CD4-positive, alpha-beta T cell treated with Interleukin-6 at 100 ng/mL for 8 hours (primary cell): ENCODE results near the gene XIRP2.
"Not testable (repeated sequence)": the region's sequence is repeated elsewhere in the genome, so short reads cannot be mapped to it uniquely, and the experiment has no call there.

Experiments
- DNase-seq: peaks from one replicate; pipeline ENCODE4 v3.0.0-alpha.2; 2020; ENCODE audit warnings: mixed read lengths, low spot score

The XIRP2 gene

GRCh38 chr2:166932032-166932431 lies 43.8 kb downstream of the XIRP2 start:
- DNase-seq = no peak

- no peak for DNase-seq
Measured at GRCh38 chr2:166934817-166935216, 46.5 kb downstream of the XIRP2 start.

GRCh38 chr2:166942377-166942776 lies 54.1 kb downstream of the XIRP2 start:
- DNase-seq = no peak

DNA sequence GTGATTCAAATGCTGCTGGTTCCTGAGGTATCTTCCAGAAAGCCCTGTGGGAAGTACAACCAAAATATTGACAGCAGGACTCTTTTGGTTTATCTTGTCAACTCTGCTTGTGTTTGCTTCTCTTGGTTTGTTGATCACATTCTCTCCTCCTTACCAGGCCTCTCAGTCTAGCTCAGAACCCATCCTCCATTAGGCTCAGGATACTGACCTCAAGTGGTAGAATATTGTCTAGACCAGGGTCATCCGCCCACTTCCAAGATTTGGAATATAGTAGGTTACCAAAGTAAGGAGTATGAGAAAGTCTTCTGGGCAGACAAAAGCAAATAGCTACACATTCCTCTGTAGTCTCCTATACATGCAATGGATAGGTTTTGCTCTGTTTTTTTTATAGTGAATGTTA lies 56.6 kb downstream of the XIRP2 start:
- DNase-seq = no peak

DNA sequence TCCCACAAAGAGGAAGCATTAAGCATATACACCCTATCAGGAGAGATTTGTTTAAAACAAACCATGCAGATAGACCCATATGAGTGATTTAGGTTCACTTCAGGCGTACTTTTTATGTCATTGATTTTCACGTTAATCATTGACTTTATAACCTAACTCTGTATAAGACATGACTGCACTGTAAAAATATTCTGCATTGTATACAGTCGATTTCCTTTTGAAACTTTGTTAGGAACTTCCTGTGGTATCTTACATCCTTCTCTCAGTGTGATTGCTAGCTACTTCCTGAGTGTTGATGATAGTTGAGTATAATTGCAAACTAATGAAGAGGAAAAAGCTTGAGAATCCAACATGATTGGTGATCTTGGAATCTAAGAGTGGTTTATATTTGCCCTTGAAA lies 69.4 kb downstream of the XIRP2 start:
- DNase-seq = no peak

- no peak for DNase-seq
Measured at GRCh38 chr2:166958986-166959481, 70.8 kb downstream of the XIRP2 start.

GRCh38 chr2:166959556-166959955 lies 71.3 kb downstream of the XIRP2 start:
- no peak for DNase-seq

- no peak for DNase-seq
Measured at GRCh38 chr2:166960702-166961270, 72.5 kb downstream of the XIRP2 start.

DNA sequence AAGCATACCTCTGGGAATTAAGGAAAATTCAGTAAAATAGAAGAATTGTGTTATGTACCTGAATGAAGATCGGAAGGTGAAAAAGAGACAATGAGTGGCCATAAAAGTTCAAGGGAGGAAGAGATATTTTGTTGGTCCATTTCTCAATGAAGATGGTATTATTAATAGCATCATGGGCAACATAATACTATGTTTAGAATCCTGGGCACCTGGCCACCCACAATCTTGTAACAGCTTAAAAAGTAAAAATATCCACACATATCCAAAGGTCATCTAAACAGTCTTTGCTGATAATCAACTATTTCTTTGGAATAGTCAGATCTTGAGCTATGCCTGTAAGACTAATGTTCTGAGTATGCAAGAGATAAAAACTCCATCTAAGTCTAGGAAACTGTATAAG lies 73.7 kb downstream of the XIRP2 start:
- no peak for DNase-seq

- DNase-seq = no peak
Measured at GRCh38 chr2:166969486-166969885, 81.2 kb downstream of the XIRP2 start.

GRCh38 chr2:166972002-166972401 lies 83.7 kb downstream of the XIRP2 start:
- DNase-seq = no peak

GRCh38 chr2:166972418-166972817 lies 84.1 kb downstream of the XIRP2 start:
- no peak for DNase-seq

- no peak for DNase-seq
Measured at GRCh38 chr2:166984188-166984587, 95.9 kb downstream of the XIRP2 start.

- no peak for DNase-seq
Measured at GRCh38 chr2:166984797-166985196, 96.5 kb downstream of the XIRP2 start.

- no peak for DNase-seq
Measured at GRCh38 chr2:166994588-166995336, 106.5 kb downstream of the XIRP2 start.

GRCh38 chr2:166996465-166996864 lies 108.2 kb downstream of the XIRP2 start:
- DNase-seq = no peak

- no peak for DNase-seq
Measured at GRCh38 chr2:167001165-167001564, 112.9 kb downstream of the XIRP2 start.

DNA sequence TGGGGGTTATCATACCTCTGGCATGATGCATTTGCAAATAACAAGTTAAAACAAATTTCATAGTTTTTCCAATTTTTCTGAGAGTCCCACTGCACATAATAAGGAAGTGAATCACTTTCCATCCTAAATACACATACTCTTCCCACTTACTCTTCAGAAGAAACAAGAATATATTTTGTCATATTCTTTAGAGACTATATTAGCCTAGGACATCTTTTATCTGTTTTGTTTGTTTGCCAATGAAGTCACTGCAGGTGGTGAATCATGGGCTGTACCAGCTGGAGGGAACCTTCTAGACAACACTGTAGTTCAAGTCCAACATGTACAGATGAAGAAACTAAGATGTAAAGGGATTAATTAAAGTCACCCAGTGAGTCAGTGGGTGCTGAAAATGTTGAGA lies 116.8 kb downstream of the XIRP2 start:
- DNase-seq = no peak

- no peak for DNase-seq
Measured at GRCh38 chr2:167013227-167013626, 124.9 kb downstream of the XIRP2 start.

DNA sequence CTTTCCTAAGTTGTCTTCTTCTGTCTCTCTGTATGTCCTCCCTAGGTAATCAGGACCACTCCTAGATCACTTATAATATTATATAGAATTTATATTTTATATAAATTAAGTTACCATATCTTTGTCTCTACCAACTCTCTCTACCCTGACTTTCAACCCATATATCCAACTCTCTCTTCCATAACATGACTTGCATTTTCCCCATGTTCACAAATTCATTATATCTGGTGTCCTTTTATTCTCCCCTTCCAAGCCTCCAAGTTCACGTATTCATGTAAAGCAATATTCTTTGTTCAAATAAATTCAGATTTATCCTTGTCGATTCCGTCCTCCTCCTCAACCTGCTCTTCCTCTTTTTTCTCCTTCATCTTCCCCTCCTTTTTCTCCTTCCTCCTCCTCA lies 127.5 kb downstream of the XIRP2 start:
- no peak for DNase-seq

GRCh38 chr2:167017021-167017420 lies 128.7 kb downstream of the XIRP2 start:
- no peak for DNase-seq

DNA sequence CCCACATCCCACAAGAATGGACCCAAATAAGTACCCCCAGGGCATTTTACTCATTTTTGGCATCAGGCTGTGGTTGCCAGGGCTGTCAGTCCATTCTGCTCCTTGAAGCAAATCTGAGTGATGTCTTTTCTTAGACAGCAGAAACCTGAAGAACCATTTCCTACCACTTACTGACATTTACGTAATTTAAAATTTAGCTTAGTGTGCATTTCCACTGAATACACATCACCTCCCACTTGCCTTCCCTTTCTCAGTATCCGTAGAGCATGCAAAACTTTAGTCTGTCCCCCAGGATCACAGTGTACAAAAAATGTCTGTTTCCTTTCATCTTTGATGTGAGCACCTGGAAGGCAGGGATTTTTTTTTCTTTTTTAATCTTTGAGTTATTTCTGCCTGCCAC lies 130.3 kb downstream of the XIRP2 start:
- DNase-seq = no peak

- DNase-seq = no peak
Measured at GRCh38 chr2:167028503-167028902, 140.2 kb downstream of the XIRP2 start.

DNA sequence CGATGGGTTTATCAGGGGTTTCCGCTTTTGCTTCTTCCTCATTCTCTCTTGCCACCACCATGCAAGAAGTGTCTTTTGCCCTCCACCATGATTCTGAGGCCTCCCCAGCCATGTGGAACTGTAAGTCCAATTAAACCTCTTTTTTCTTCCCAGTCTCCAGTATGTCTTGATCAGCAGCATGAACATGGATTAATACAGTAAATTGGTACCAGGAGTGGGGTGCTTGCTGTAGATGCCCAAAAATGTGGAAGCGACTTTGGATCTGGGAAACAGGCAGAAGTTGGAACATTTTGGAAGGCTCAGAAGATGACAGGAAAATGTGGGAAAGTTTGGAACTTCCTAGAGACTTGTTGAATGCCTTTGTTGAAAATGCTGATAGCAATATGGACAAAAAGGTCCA lies 146.7 kb downstream of the XIRP2 start:
- DNase-seq = not testable (repeated sequence)
